ENCODE results near the gene AQR.
"Not testable (repeated sequence)": the region's sequence is repeated elsewhere in the genome, so short reads cannot be mapped to it uniquely, and the experiment has no call there.

AQR gene

GRCh38 chr15:34812369-34812768 is 157.2 kb downstream of the AQR start:
- no peak for DNase-seq (ENCODE audit: low read depth)
- no peak overlapping the region for H3K4me3 ChIP-seq (ENCODE audit: low read depth, low read length)
- no peak for TF ChIP-seq CTCF (IDR thresholded peaks at IDR 0.05; ENCODE audit: low read depth, low read length, missing control alignments)

- DNase-seq (ENCODE audit: low read depth): no peak
- TF ChIP-seq CTCF (IDR thresholded peaks at IDR 0.05; ENCODE audit: low read depth, low read length, missing control alignments): no peak
- H3K4me3 ChIP-seq (ENCODE audit: low read depth, low read length): no peak overlapping the region
These were observed 159.0 kb downstream of the AQR start for GRCh38 chr15:34810443-34811129.

- H3K4me3 ChIP-seq (ENCODE audit: low read depth, low read length): no peak overlapping the region
- no peak for TF ChIP-seq CTCF (IDR thresholded peaks at IDR 0.05; ENCODE audit: low read depth, low read length, missing control alignments)
- DNase-seq (ENCODE audit: low read depth): no peak
These were observed 160.4 kb downstream of the AQR start for GRCh38 chr15:34809186-34809585.

- no peak for DNase-seq (ENCODE audit: low read depth)
- no peak for TF ChIP-seq CTCF (IDR thresholded peaks at IDR 0.05; ENCODE audit: low read depth, low read length, missing control alignments)
- H3K4me3 ChIP-seq (ENCODE audit: low read depth, low read length): no peak overlapping the region
These were observed 161.5 kb downstream of the AQR start for GRCh38 chr15:34808016-34808415.

GRCh38 chr15:34807241-34807640 is 162.3 kb downstream of the AQR start:
- DNase-seq (ENCODE audit: low read depth); H3K4me3 ChIP-seq (ENCODE audit: low read depth, low read length): not testable (repeated sequence)

GRCh38 chr15:34804776-34805175 is 164.8 kb downstream of the AQR start:
- no peak overlapping the region for H3K4me3 ChIP-seq (ENCODE audit: low read depth, low read length)
- TF ChIP-seq CTCF (IDR thresholded peaks at IDR 0.05; ENCODE audit: low read depth, low read length, missing control alignments): no peak
- no peak for DNase-seq (ENCODE audit: low read depth)

- H3K4me3 ChIP-seq (ENCODE audit: low read depth, low read length): no peak overlapping the region
- no peak for DNase-seq (ENCODE audit: low read depth)
- TF ChIP-seq CTCF (IDR thresholded peaks at IDR 0.05; ENCODE audit: low read depth, low read length, missing control alignments): no peak
These were observed 165.4 kb downstream of the AQR start for GRCh38 chr15:34804113-34804512.
